Mesothelial cell of epicardium (in vitro differentiated cells): ENCODE results near the gene SPPL2A. TPM values are rescaled to one million over a fixed set of nuclear protein-coding genes. Genes with fewer than 3 reads are reported as not detected.

ENCODE experiments used
- DNase-seq, 2 experiments: peaks; one replicate each; pipeline ENCODE4 v3.0.0; 2021; ENCODE audit warnings: low spot score in 2 of 2; ENCODE audit not compliant: unreplicated experiment in 2 of 2
- H3K27ac Mint-ChIP-seq: 2 replicates; pipeline ENCODE4 v1.8.0; 2021; ENCODE audit warnings: mixed read lengths
- H3K27me3 Mint-ChIP-seq: 2 replicates; pipeline ENCODE4 v1.8.0; 2021; ENCODE audit warnings: low read depth, mixed read lengths
- H3K36me3 Mint-ChIP-seq: 2 replicates; pipeline ENCODE4 v1.8.0; 2021; ENCODE audit warnings: mixed read lengths
- H3K4me1 Mint-ChIP-seq: 2 replicates; pipeline ENCODE4 v1.8.0; 2021; ENCODE audit warnings: mixed read lengths
- H3K4me3 Mint-ChIP-seq: 2 replicates; pipeline ENCODE4 v1.8.0; 2021; ENCODE audit warnings: mild to moderate bottlenecking, moderate library complexity, mixed read lengths
- H3K9me3 Mint-ChIP-seq: 2 replicates; pipeline ENCODE4 v1.8.0; 2021; ENCODE audit warnings: mixed read lengths
- total RNA-seq: library from RNA; stranded (reverse); gene quantifications from 3 replicates; pipeline ENCODE4 v1.2.1, GENCODE V29; 2021
- TF ChIP-seq, protein P1 (sequence below): fragments of 200-600 bp; sonication (generic); IDR thresholded peaks from one replicate; pipeline ENCODE4 v1.5.0; 2021; ENCODE audit warnings: antibody characterized with exemption; ENCODE audit not compliant: unreplicated experiment

SPPL2A gene
- total RNA-seq, 1 donor from 2014 or later: 58.9 TPM

DNA sequence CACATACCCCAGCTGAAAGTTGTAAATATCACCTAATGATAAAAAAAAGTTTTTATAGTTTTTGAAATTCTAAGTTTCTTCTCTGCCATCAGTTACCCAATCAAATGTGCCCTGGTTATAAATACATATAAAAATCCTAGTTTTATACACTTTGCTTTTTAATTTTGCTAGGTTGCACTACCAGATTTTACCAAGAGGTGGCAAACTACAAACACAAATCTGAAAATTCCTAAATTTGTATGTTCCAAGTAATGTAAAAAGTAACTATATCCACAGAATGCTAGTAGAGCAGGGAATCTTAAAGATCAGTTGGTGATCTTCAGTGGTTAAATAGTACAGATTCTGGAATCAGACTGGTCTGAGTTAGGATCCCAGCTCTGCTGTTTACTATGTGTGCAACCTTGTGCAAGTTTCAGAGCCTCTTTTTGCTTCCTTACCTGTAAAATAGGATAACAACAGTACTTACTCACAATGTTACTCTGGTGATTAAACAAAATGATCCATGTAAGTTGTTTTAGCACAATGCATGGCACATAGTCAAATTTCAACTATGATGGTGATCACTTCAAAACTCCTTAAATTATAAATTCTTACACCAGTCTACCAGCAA lies 89.9 kb downstream of the SPPL2A start:
- DNase-seq: no peak
- H3K4me3 Mint-ChIP-seq: no peak overlapping the region
- no peaks in the 10 kb centered on the region for H3K9me3 Mint-ChIP-seq
- peaks cover 4% of the 10 kb centered on the region for H3K4me1 Mint-ChIP-seq
- peaks cover 6% of the 10 kb centered on the region for H3K36me3 Mint-ChIP-seq
- no peaks in the 10 kb centered on the region for H3K27me3 Mint-ChIP-seq
- H3K27ac Mint-ChIP-seq: peak overlapping the region; percentile 34
- TF ChIP-seq, protein P1, sequence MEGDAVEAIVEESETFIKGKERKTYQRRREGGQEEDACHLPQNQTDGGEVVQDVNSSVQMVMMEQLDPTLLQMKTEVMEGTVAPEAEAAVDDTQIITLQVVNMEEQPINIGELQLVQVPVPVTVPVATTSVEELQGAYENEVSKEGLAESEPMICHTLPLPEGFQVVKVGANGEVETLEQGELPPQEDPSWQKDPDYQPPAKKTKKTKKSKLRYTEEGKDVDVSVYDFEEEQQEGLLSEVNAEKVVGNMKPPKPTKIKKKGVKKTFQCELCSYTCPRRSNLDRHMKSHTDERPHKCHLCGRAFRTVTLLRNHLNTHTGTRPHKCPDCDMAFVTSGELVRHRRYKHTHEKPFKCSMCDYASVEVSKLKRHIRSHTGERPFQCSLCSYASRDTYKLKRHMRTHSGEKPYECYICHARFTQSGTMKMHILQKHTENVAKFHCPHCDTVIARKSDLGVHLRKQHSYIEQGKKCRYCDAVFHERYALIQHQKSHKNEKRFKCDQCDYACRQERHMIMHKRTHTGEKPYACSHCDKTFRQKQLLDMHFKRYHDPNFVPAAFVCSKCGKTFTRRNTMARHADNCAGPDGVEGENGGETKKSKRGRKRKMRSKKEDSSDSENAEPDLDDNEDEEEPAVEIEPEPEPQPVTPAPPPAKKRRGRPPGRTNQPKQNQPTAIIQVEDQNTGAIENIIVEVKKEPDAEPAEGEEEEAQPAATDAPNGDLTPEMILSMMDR: peak; percentile 99

DNA sequence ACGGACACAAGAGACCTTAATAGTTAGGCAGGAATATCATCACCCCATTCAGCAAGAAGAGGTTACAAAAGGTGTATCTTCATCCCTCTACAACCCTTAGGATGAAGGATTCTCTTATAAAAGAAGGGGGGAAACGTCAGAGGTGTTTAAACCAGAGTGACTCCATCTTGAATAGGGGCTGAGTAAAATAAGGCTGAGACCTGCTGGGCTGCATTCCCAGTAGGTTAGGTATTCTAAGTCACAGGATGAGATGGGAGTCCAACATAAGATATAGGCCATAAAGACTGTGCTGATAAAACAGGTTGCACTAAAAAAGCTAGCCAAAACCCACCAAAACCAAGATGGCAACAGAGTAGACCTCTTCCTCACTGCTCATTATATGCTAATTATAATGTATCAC lies 95.4 kb downstream of the SPPL2A start:
- no peak for DNase-seq
- H3K27me3 Mint-ChIP-seq: no peaks in the 10 kb centered on the region
- H3K9me3 Mint-ChIP-seq: peaks cover 5% of the 10 kb centered on the region
- H3K4me1 Mint-ChIP-seq: peaks cover 5% of the 10 kb centered on the region
- peak overlapping the region; percentile 40 for H3K27ac Mint-ChIP-seq
- TF ChIP-seq, protein P1: no peak
- peaks cover 19% of the 10 kb centered on the region for H3K36me3 Mint-ChIP-seq
- no peak overlapping the region for H3K4me3 Mint-ChIP-seq

DNA sequence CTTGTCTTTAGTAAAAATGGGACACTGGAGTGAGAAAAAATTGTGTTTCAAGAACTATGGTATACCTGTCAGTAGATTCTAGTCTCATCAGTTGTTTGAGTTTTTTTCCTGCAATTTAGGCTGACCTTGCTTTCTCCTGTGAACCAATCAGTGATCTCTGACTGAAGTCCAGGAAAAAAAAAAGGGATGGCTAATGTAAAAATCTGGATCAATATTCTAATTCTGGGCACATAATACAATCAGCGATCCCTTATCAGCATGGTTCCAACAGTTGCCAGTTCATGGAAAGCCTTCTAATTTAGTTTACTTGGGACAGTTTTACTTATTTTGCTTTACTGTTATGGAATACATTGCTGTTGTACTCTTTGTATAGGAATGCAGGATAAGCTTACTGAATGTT lies 95.9 kb downstream of the SPPL2A start:
- Mint-ChIP-seq H3K9me3 (peaks cover 5% of the 10 kb centered on the region), H3K4me1 (peaks cover 5% of the 10 kb centered on the region), H3K27me3 (no peaks in the 10 kb centered on the region), H3K27ac (no peak overlapping the region), H3K4me3 (no peak overlapping the region), H3K36me3 (peaks cover 19% of the 10 kb centered on the region)
- no peak for DNase-seq
- TF ChIP-seq, protein P1: no peak

DNA sequence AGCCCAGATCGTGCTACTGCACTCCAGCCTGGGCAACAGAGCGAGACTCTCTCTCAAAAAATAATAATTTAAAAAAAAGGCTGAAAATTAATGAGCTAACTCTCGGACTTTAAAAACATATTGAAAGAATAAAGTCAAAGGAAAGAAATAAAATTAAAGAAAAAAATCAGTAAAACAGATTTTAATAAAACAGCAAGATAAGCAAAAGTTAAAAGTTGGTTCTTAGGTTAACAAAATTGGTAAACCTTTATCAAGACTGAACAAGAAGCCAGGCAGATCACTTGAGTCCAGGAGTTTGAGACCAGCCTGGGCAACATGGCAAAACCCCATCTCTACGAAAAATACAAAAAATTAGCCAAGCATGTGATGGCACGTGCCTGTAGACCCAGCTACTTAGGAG lies 99.6 kb downstream of the SPPL2A start:
- DNase-seq: no peak
- TF ChIP-seq, protein P1: no peak
- Mint-ChIP-seq H3K36me3 (peaks cover 34% of the 10 kb centered on the region), H3K4me1 (peaks cover 5% of the 10 kb centered on the region), H3K27me3 (no peaks in the 10 kb centered on the region), H3K27ac (no peak overlapping the region), H3K4me3 (no peak overlapping the region), H3K9me3 (peaks cover 5% of the 10 kb centered on the region)

DNA sequence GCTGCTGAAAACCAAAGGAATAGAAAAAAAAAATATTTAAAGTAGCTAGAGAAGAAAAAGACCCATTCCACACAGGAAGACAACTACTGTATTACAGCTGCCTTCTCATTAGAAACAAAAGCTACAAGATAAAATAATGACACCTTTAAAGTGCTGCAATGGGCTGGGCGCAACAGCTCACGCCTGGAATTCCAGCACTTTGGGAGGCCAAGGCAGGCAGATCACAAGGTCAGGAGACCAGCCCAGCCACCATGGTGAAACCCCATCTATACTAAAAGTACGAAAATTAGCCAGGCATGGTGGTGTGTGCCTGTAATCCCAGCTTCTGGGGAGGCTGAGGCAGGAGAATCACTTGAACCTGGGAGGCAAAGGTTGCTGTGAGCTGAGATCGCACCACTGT lies 110.0 kb downstream of the SPPL2A start:
- Mint-ChIP-seq H3K27ac (no peak overlapping the region), H3K9me3 (no peaks in the 10 kb centered on the region), H3K27me3 (no peaks in the 10 kb centered on the region), H3K4me1 (no peaks in the 10 kb centered on the region), H3K36me3 (peaks cover 47% of the 10 kb centered on the region), H3K4me3 (no peak overlapping the region)
- TF ChIP-seq, protein P1: no peak
- no peak for DNase-seq
